Muscle layer of colon (tissue), 2 donors: Measurements from ENCODE around the gene PRXL2A.
"Not testable (repeated sequence)": the region's sequence is repeated elsewhere in the genome, so short reads cannot be mapped to it uniquely, and the experiment has no call there.

ENCODE experiments used
- H3K27ac ChIP-seq: one replicate; pipeline ENCODE4 v1.7.0; 2013; ENCODE audit warnings: low read depth, mild to moderate bottlenecking, low read length, moderate library complexity
- H3K27me3 ChIP-seq, 2 donors: one replicate each; pipeline ENCODE4 v1.7.0; 2013; ENCODE audit warnings: low read length in 2 of 2, mild to moderate bottlenecking in 2 of 2; ENCODE audit not compliant: insufficient read depth in 2 of 2, control insufficient read depth in 1 of 2
- H3K36me3 ChIP-seq: one replicate; pipeline ENCODE4 v1.7.0; 2013; ENCODE audit warnings: mild to moderate bottlenecking, low read length; ENCODE audit not compliant: insufficient read depth
- H3K4me1 ChIP-seq: one replicate; pipeline ENCODE4 v1.7.0; 2013; ENCODE audit warnings: mild to moderate bottlenecking, low read length; ENCODE audit not compliant: insufficient read depth
- H3K4me3 ChIP-seq, 2 donors: one replicate each; pipeline ENCODE4 v1.7.0; 2013; ENCODE audit warnings: low read length in 2 of 2, low read depth in 1 of 2, mild to moderate bottlenecking in 1 of 2, moderate library complexity in 1 of 2
- H3K9ac ChIP-seq: one replicate; pipeline ENCODE4 v1.7.0; 2013; ENCODE audit warnings: low read length
- H3K9me3 ChIP-seq: one replicate; pipeline ENCODE4 v1.7.0; 2013; ENCODE audit warnings: mild to moderate bottlenecking, low read length
- donor health status: abdominal sarcoma.
- donor health status: Adenocarcinoma of cecum.

Gene PRXL2A, protein sequence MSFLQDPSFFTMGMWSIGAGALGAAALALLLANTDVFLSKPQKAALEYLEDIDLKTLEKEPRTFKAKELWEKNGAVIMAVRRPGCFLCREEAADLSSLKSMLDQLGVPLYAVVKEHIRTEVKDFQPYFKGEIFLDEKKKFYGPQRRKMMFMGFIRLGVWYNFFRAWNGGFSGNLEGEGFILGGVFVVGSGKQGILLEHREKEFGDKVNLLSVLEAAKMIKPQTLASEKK

DNA sequence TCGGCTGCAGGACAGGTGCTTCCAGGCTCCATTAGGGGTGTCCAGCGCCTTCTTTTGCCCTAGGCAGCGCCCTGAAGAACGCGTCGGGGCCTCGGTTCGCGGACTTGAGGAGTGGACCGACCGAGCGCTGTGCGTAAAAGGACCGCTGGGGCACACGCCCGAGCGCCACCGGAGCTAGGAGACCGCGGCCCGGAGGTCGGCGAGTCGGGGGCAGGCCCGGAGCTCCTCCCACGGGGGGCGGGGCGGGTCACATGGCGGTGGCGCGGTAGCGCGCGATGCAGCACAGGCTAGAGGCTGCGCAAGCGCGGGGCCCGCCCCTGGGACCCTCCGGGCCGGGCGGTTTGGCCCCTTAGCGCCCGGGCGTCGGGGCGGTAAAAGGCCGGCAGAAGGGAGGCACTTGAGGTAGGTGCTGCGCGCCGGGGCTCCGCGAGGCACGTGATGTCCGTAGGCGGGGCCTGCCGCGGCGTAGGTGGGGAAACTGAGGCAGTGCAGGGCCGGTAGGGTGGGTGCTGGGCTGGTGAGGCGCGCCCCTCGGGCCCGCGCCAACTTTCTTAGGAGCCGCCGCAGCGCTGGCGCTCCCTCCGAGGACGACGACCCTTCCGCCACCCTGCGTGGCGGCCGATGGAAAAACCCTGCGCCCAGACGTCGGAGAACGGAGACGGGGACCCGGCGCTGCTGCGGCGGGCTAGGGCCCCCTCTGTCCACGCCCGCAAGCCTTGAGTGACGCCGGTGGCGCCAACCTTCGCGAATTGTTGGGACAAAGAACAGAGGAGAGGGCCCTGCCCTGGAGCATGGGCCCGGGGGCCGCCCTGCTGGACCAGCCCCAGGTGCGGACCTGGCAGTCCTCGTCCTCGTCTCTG is at the start of gene PRXL2A:
PRXL2A (plus strand) TSS at position 310 of the 860 bp plus-strand sequence. CDS start 11,917 bp downstream, outside the sequence.
- Histone ChIP-seq H3K27me3 (no peaks in the 10 kb centered on the region), H3K9me3 (no peaks in the 10 kb centered on the region), H3K4me1 (peaks cover 47% of the 10 kb centered on the region), H3K36me3 (no peaks in the 10 kb centered on the region), H3K9ac (peak within 1 kb of the TSS; percentile 66), H3K4me3 (peak within 1 kb of the TSS; percentile 72 to 75), H3K27ac (peak within 1 kb of the TSS; percentile 61)

DNA sequence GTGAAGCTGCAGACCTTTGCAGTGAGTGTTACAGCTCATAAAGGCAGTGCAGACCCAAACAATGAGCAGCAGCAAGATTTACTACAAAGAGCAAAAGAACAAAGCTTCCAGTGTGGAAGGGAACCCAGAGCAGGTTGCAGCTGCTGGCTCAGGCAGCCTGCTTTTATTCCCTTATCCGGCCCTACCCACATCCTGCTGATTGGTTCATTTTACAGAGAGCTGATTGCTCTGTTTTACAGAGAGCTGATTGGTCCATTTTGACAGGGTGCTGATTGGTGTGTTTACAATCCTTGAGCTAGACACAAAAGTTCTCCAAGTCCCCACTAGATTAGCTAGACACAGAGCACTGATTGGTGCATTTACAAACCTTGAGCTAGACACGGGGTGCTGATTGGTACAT is 49.4 kb upstream of the PRXL2A start:
- not testable (repeated sequence) for H3K4me1 ChIP-seq, H3K27ac ChIP-seq, H3K9me3 ChIP-seq, H3K9ac ChIP-seq, H3K4me3 ChIP-seq, H3K36me3 ChIP-seq
- H3K27me3 ChIP-seq, result peaks cover 6 to 28% of the 10 kb centered on the region in 2 donors

DNA sequence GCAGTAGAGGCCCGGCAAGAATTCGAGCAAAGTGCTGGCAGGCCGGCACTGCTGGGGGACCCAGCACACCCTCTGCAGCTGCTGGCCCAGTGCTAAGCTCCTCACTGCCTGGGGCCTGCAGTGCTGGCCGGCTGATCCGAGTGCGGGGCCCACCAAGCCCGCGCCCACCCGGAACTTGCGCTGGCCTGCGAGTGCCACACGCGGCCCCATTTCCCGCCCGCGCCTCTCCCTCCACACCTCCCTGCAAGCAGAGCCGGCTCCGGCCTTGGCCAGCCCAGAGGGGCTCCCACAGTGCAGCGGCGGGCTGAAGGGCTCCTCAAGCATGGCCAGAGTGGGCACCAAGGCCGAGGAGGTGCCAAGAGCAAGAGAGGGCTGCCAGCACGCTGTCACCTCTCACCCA is 48.7 kb upstream of the PRXL2A start:
- Histone ChIP-seq H3K27me3 (peaks cover 6 to 28% of the 10 kb centered on the region in 2 donors), H3K9ac (no peak overlapping the region), H3K36me3 (no peaks in the 10 kb centered on the region), H3K4me1 (no peaks in the 10 kb centered on the region), H3K27ac (no peak overlapping the region), H3K4me3 (no peak overlapping the region), H3K9me3 (no peaks in the 10 kb centered on the region)

DNA sequence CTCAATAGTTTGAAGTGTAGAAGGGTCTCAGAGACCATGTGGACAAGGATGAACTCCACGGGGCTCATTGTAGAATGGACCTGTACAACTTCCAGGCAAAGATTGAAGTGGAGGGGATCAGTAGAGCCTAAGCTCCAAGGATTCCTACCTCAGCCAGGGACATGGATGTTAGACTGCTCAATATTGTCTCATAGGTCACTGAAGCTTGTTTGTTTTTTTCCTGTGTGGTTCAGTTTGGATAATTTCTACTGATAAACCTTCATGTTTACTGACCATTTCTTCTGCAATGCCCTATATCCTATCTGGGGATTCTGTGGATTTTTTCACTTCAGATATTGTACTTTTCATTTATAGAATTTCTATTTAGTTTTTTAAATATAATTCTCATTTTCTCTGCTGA is 42.8 kb upstream of the PRXL2A start:
- H3K9me3 ChIP-seq, result no peaks in the 10 kb centered on the region
- no peaks in the 10 kb centered on the region for H3K4me1 ChIP-seq
- no peak overlapping the region for H3K27ac ChIP-seq
- no peak overlapping the region for H3K4me3 ChIP-seq
- no peaks in the 10 kb centered on the region for H3K36me3 ChIP-seq
- no peaks in the 10 kb centered on the region for H3K27me3 ChIP-seq
- no peak overlapping the region for H3K9ac ChIP-seq

DNA sequence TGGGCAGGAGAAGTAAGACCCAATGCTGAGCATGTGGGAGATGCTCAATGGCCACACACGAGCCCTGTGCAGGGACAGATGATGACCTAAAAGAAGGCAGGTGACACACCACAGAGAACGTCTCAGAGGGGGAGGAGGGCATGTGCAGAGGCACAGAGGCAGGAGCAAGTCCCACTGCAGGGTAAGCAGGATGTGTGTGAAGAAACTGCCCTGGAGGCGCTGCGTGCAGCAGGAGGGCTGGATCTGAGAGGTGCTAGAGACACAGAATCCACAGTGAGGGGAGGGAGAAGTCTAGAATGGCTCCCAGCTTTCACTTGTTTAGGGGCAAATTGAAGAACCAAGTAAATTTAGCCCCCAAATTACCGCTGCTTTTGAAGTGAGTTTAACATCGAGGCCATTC is 36.9 kb upstream of the PRXL2A start:
- Histone ChIP-seq H3K4me3 (no peak overlapping the region), H3K9ac (no peak overlapping the region), H3K4me1 (no peaks in the 10 kb centered on the region), H3K27me3 (no peaks in the 10 kb centered on the region), H3K9me3 (no peaks in the 10 kb centered on the region), H3K27ac (no peak overlapping the region), H3K36me3 (no peaks in the 10 kb centered on the region)

DNA sequence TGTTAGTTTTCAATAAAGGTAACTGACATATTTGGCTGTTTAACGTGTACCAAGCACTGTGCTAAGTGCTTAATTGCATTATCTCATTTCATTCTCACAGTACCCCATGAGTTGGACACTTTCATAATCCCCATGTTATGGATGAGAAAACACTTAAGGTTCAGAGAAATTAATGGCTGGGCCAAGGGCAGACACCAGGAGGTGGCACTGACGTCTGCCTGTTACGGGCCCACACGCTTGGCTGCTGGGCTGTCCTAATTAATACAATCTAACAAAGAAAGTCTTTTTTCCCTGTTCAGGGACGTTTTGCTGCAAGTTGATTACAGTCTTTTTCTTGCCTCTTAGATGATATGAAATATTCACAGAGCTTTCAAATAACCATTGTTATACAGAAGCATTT is 35.7 kb upstream of the PRXL2A start:
- Histone ChIP-seq H3K36me3 (no peaks in the 10 kb centered on the region), H3K9me3 (no peaks in the 10 kb centered on the region), H3K9ac (no peak overlapping the region), H3K4me3 (no peak overlapping the region), H3K27ac (no peak overlapping the region), H3K4me1 (no peaks in the 10 kb centered on the region), H3K27me3 (no peaks in the 10 kb centered on the region)

DNA sequence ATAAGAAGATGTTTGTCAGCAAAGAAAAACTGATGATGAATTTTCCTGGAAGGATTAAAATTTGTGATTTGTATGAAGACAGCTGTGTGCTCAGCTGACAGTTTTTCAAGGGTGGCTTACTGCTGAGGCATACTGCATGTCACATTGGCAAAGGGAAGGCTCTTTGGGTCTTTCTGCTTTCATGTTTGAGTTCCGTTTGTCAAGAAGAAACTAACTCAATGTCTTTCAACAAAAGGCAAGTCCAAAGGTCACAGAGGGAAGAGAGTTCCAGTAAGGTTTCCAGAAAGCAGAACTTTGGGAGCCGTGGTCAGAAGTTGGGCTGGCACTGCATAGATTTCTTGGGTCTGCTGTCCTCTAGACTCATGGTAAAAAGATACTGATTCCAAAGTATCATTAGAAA is 34.8 kb upstream of the PRXL2A start:
- Histone ChIP-seq H3K9ac (no peak overlapping the region), H3K27ac (no peak overlapping the region), H3K27me3 (no peaks in the 10 kb centered on the region), H3K36me3 (no peaks in the 10 kb centered on the region), H3K9me3 (no peaks in the 10 kb centered on the region), H3K4me3 (no peak overlapping the region), H3K4me1 (no peaks in the 10 kb centered on the region)

DNA sequence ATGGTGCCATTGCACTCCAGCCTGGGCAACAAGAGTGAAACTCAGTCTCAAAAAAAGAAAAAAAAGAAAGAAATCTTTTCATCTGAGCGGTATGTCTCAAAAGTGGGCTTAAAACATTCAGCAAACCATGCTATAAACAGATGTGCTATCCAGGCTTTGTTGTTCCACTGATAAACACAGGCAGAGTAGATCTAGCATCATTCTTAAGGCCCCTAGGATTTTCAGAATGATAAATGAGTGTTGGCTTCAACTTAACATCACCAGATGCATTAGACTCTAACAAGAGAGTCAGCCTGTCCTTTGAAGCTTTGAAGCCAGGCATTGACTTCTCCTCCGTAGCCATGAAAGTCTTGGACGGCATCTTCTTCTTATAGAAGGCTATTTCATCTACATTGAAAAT is 28.6 kb upstream of the PRXL2A start:
- no peaks in the 10 kb centered on the region for H3K27me3 ChIP-seq
- no peaks in the 10 kb centered on the region for H3K36me3 ChIP-seq
- no peak overlapping the region for H3K9ac ChIP-seq
- no peak overlapping the region for H3K27ac ChIP-seq
- no peaks in the 10 kb centered on the region for H3K4me1 ChIP-seq
- no peak overlapping the region for H3K4me3 ChIP-seq
- no peaks in the 10 kb centered on the region for H3K9me3 ChIP-seq

DNA sequence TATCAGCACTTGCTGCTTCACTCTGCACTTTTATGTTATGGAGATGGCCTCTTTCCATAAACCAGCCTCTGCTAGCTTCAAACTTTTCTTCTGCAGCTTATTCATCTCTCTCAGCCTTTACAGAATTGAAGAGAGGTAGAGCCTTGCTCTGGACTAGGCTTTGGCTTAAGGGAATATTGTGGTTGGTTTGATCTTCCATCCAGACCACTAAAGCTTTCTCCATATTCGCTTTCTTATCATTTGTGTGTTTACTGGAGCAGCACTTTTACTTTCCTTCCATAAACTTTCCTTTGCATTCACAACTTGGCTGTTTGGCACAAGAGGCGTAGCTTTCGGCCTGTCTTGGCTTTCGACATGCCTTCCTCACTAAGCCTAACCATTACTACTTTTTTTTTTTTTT is 28.2 kb upstream of the PRXL2A start:
- Histone ChIP-seq H3K27me3 (no peaks in the 10 kb centered on the region), H3K4me3 (no peak overlapping the region), H3K36me3 (no peaks in the 10 kb centered on the region), H3K9me3 (no peaks in the 10 kb centered on the region), H3K9ac (no peak overlapping the region), H3K4me1 (no peaks in the 10 kb centered on the region), H3K27ac (no peak overlapping the region)

DNA sequence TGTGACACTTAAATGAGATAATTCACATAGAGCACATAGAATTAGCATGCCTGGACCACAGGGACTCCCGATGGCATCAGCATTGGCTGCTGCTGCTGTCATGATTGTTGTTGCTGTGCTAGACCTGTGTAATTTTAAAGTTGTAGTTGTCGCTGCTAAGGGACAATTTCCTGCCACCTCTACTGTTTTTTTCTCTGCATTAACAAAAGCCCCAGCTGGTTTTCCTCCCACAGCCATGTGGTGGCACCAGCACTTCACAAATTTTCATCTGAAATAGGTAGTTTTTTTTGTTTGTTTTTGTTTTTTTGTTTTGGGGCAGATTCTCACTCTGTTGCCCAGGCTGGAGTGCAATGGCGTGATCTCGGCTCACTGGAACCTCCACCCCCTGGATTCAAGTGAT is 25.4 kb upstream of the PRXL2A start:
- H3K27ac ChIP-seq, result no peak overlapping the region
- no peaks in the 10 kb centered on the region for H3K36me3 ChIP-seq
- H3K4me3 ChIP-seq, result no peak overlapping the region
- no peaks in the 10 kb centered on the region for H3K9me3 ChIP-seq
- H3K4me1 ChIP-seq, result no peaks in the 10 kb centered on the region
- no peak overlapping the region for H3K9ac ChIP-seq
- H3K27me3 ChIP-seq, result no peaks in the 10 kb centered on the region

DNA sequence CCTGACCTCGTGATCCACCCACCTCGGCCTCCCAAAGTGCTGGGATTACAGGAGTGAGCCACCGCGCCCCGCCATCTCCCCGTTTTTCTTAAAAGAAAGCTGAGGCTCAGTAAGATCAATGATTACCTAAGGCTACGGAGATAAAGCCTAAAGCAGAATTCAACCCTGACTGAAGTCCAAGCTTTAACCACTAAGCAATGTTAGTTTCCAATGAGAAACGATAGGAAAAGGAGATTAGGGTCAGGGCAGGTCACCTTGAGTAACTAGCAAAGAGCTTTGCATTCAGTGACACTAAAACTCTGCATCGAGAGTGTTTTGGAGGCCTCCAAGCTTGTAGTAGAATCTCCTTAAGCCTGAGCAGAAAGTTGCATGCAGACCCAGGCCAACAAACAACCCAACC is 17.6 kb upstream of the PRXL2A start:
- Histone ChIP-seq H3K27me3 (no peaks in the 10 kb centered on the region), H3K9ac (no peak overlapping the region), H3K4me1 (no peaks in the 10 kb centered on the region), H3K36me3 (no peaks in the 10 kb centered on the region), H3K9me3 (no peaks in the 10 kb centered on the region), H3K27ac (no peak overlapping the region), H3K4me3 (no peak overlapping the region)

DNA sequence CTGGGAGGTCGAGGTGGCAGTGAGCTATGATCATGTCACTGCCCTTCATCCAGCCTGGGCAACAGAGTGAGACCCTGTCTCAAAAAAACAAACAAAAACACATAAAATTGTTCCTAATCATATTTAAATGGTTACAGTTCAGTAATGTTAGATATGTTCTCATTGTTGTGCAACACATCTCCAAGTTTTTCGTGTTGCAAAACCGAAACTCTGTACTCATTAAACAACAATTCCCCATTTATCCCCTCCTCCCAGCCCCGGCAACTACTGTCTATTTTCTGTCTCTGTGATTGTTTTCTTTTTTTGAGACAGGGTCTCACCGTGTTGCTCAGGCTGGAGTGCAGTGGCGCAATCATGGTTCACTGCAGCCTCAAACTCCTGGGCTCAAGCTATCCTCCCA is 16.1 kb upstream of the PRXL2A start:
- Histone ChIP-seq H3K9ac (no peak overlapping the region), H3K9me3 (no peaks in the 10 kb centered on the region), H3K4me3 (no peak overlapping the region), H3K36me3 (no peaks in the 10 kb centered on the region), H3K4me1 (no peaks in the 10 kb centered on the region), H3K27ac (no peak overlapping the region), H3K27me3 (no peaks in the 10 kb centered on the region)
